ENCODE data around the gene POLR2L. TPM values are rescaled to one million over a fixed set of nuclear protein-coding genes. Genes with fewer than 3 reads are reported as not detected.

POLR2L gene
- total RNA-seq (2022; extraction: Qiagen RNA extraction) = 607 to 738 TPM (median 630 TPM) in 5 replicates

DNA sequence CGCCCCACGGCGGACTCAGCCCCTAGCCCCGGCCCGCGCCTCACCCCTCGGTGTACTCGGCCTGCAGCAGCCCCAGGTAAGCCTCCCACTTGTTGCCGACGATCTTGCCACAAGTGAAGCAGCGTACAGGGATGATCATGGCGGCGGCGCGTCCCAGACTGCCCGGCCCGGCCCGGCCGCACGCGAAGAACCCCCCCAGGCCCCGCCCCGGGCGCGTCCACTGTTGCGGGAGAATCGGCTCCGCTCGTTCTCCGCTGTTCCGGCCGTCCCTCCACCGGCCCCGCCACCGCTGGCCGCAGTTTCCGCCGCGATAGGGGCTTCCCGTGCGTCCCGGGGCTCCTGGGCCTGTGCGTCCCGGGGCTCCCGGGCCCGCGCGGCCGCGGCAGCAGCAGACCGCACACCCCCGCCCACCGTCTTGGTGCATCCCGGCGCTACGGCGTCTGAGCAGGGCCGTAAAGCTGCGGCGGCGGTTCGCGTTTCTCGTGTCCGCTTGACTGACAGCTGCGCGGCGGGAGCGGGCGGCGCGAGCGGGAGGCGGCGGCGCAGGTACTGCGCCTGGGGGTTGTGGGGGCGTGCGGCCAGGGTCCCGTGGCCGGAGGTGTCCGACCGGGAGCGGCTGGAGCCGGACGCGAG, at the start of gene POLR2L, which contains the start of gene TSPAN4:
TSS of gene POLR2L (minus strand) at position 160 of the 633 bp plus-strand sequence. CDS start at position 139, 21 bp downstream.
TSS of gene TSPAN4 (plus strand) at position 483 of the 633 bp plus-strand sequence. CDS start 7,453 bp downstream, outside the sequence.

DNA sequence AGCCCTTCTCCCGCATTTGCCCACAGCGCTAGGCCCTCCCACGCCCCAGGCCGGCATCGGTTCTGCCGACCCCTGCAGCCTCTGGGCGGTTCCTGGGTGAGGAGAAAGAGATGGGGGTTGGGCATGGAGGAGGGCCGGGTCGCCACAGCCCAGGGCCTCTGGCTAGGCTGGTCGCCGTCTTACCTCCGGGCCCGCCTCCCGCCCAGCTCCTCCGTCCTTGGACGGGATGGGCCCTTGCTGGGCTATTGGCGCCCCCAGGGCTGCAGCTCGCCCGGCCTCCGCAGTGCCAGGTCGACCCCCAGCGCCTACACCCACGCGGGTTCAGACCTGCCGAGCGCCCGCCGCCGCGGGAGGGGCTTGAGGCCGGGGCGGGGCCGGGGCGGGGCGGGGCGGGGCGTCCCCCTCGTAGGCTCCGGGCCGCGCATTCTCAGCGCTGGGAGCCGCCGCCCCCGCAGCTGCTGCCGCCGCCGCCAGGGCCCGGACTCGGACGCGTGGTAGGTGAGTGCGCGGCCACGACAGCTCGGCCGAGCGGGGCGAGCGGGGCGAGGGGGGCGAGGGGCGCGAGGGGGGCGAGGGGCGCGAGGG, 9.7 kb downstream of the POLR2L start, which contains the start of gene CD151:
TSS of gene CD151 (plus strand) at position 424 of the 585 bp plus-strand sequence. CDS start 3,118 bp downstream, outside the sequence.

DNA sequence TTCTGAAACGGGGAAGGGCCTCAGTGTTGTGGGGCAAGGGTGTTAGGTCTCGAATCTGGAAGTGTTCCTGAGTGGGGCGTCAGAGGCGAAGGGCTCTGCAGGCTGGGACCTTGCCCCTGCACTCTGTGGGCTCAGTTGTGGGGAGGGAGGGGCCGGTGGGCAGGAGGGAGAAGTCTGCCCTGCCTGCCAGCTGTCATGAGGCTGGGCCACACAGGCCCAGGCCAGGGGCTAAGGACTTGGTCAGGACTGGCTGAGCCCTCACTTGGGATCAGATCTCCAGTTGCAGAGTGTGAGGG, 14.5 kb downstream of the POLR2L start, which contains the start of gene CRACR2B:
TSS of gene CRACR2B (plus strand) at position 23 of the 296 bp plus-strand sequence. CDS start 689 bp downstream, outside the sequence.

DNA sequence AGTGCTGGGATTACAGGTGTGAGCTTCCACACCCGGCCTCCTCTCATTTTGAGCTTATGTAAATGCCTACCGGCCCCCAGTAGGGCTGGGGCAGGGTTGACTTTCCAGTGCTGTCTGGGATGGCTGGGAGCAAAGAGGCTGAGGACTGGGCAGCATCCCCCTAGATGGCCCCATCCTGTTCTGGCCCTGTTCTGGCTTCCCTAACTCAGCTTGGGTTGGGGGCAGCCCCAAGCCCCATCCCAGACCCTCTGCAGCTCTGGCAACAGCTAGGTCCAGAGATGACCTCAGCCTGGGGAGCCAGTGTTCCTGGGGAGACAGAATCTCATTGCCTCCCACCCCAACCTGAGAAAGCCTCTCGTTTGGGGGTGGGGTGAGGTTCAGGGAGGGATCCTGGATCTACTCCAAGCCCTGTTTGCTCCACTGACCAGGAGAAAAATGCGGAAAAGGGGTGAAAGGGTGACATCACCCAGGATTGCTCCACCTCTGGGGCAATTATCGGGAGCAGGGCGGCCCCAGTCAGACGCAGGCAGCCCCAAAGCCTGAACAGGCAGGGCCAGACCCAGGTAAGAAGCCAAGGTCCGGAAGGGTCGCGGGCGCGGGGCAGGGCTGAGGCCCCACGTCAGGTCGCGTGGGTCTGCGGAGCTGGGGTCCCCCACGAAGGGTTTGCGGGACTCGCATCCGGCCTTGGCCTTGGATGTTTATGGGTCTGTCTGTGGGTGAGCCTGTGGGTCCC, 23.8 kb downstream of the POLR2L start, which contains the start of gene PNPLA2:
TSS of gene PNPLA2 (plus strand) at position 519 of the 733 bp plus-strand sequence. CDS start 805 bp downstream, outside the sequence.

DNA sequence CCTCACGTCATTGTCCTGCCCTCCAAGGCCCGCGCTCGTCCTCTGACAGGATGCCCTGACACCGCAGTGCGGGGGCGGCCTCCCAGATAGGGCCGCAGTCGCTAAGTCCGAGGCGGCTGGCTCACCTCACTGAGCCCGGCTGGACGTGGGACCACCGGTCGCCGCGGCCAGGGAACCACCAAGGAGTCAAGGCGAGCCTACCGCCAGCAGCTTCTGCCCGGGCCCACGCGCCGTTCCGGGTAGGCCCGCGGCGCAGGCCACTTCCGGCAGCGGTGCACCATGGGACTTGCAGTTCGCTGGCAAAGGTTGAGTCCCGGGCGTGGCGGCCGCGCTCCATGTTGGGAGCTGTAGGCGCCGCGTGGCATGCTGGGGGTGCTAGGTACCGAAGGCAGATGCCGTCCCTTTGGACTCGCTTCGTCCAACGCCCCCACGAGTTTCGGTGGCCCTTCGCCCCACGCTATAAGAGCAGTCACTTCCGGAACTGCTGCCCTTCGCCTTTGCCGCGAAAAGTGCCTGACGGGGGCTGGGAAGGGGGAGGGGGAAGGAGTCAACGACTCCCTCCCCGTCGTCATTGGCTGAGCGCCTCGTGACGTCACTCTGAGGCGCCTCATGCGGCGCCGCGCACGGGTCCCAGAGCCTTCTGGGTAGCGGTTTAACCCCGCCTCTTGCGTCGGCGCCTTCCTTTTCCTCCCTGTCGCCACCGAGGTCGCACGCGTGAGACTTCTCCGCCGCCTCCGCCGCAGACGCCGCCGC, 32.9 kb downstream of the POLR2L start, which contains the start of gene RPLP2:
TSS of gene RPLP2 (plus strand) at position 681 of the 753 bp plus-strand sequence. CDS start 268 bp downstream, outside the sequence.

DNA sequence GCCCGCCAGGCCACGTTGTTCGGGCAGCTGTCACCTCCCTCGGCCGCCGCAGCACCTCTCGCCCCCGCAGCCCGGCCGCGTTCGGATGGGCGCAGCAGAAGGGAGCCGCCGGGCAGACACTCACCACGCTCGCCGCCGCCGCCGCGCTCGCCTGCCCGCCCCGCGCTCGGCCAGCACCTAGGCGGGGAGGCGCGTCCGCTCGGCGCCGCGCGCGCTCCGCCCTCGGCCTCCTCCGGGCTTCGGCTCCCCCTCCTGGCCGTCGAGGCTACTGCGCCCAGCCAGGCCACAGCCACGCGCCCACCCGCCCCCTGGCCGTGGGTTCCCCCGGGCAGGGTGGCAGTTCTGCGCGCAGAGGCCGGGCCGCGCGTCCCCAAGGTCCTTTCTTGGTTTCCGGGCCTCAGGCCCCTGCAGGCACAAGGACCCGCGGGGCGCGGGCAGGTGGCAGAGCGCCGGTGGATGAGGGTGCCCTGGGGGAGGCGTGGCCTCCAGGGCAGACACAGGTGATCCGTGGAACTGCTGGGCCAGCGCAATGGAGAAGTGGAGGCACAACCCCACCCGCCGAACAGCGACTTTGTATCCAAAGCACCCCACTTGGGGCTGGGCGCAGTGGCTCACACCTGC, 44.1 kb downstream of the POLR2L start, which contains the start of gene SLC25A22:
TSS of gene SLC25A22 (minus strand) at position 189 of the 621 bp plus-strand sequence. CDS start 3,275 bp downstream, outside the sequence.

DNA sequence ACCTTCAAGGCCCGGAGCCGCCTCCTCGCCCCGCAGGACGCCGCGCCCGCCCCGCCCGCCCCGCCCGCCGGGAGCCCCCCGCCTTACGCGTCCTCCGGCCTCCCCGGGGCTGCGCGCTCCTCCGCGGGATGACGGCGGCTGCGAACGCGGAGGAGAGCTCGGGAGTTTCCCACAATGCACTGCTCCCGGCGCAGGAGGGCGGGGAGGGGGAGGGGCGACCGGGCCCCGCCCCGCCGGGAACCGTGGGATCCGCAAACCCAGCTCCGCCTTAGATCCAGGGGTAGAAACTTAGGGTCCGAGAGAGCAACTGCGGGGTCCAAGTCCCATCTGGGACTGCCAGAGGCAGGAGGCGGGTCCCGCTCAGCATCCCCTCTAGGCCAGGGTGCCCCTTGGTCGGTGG, 52.4 kb downstream of the POLR2L start, which contains the start of gene CEND1:
TSS of gene CEND1 (minus strand) at position 148 of the 400 bp plus-strand sequence. CDS start 1,514 bp downstream, outside the sequence.

Other genes starting within 250 kb of the POLR2L start
- gene IRF7, start 226.6 kb downstream of the POLR2L start, total RNA-seq (2022; extraction: Qiagen RNA extraction) = 5.0 to 7.9 TPM (median 6.0 TPM) in 5 replicates
- gene CDHR5, start 217.6 kb downstream of the POLR2L start, total RNA-seq (2022; extraction: Qiagen RNA extraction) = 0.06 to 0.26 TPM (median 0.18 TPM) in 4 of 5 replicates, not detected in the other
- not detected in 5 replicates for gene SCT, start 215.3 kb downstream of the POLR2L start, total RNA-seq (2022; extraction: Qiagen RNA extraction)
- 0.09 to 0.64 TPM (median 0.32 TPM) in 5 replicates for gene DRD4, start 205.3 kb downstream of the POLR2L start, total RNA-seq (2022; extraction: Qiagen RNA extraction)
- gene DEAF1, start 147.3 kb downstream of the POLR2L start, total RNA-seq (2022; extraction: Qiagen RNA extraction) = 24.1 to 34.9 TPM (median 32.0 TPM) in 5 replicates
- 7.6 to 12.4 TPM (median 8.4 TPM) in 5 replicates for gene TMEM80, start 146.7 kb downstream of the POLR2L start, total RNA-seq (2022; extraction: Qiagen RNA extraction)
- 68.5 to 140 TPM (median 124 TPM) in 5 replicates for gene EPS8L2, start 136.3 kb downstream of the POLR2L start, total RNA-seq (2022; extraction: Qiagen RNA extraction)
- 389 to 446 TPM (median 405 TPM) in 5 replicates for gene TALDO1, start 95.1 kb downstream of the POLR2L start, total RNA-seq (2022; extraction: Qiagen RNA extraction)
- gene GATD1, start 65.0 kb downstream of the POLR2L start, total RNA-seq (2022; extraction: Qiagen RNA extraction) = 34.1 to 52.3 TPM (median 47.9 TPM) in 5 replicates
- gene CEND1, start 52.4 kb downstream of the POLR2L start, total RNA-seq (2022; extraction: Qiagen RNA extraction) = 1.9 to 2.7 TPM (median 2.2 TPM) in 5 replicates
- 21.8 to 38.2 TPM (median 32.3 TPM) in 5 replicates for gene SLC25A22, start 44.2 kb downstream of the POLR2L start, total RNA-seq (2022; extraction: Qiagen RNA extraction)
- gene PIDD1, start 37.3 kb downstream of the POLR2L start, total RNA-seq (2022; extraction: Qiagen RNA extraction) = 9.5 to 16.4 TPM (median 14.6 TPM) in 5 replicates
- 1,691 to 2,493 TPM (median 2,369 TPM) in 5 replicates for gene RPLP2, start 32.6 kb downstream of the POLR2L start, total RNA-seq (2022; extraction: Qiagen RNA extraction)
- 41.0 to 62.3 TPM (median 56.7 TPM) in 5 replicates for gene PNPLA2, start 23.6 kb downstream of the POLR2L start, total RNA-seq (2022; extraction: Qiagen RNA extraction)
- gene CRACR2B, start 14.6 kb downstream of the POLR2L start, total RNA-seq (2022; extraction: Qiagen RNA extraction) = 4.0 to 6.3 TPM (median 5.2 TPM) in 5 replicates
- gene CD151, start 9.6 kb downstream of the POLR2L start, total RNA-seq (2022; extraction: Qiagen RNA extraction) = 806 to 852 TPM (median 825 TPM) in 5 replicates
- gene TSPAN4, start 323 bp upstream of the POLR2L start, total RNA-seq (2022; extraction: Qiagen RNA extraction) = 128 to 207 TPM (median 190 TPM) in 5 replicates
- gene CHID1, start 68.3 kb upstream of the POLR2L start, total RNA-seq (2022; extraction: Qiagen RNA extraction) = 71.0 to 76.7 TPM (median 73.6 TPM) in 5 replicates
- gene AP2A2, start 83.3 kb upstream of the POLR2L start, total RNA-seq (2022; extraction: Qiagen RNA extraction) = 32.5 to 39.1 TPM (median 37.7 TPM) in 5 replicates
- 0.01 to 0.02 TPM in 2 of 5 replicates, not detected in the others for gene MUC6, start 194.2 kb upstream of the POLR2L start, total RNA-seq (2022; extraction: Qiagen RNA extraction)
- gene MUC2, start 232.3 kb upstream of the POLR2L start, total RNA-seq (2022; extraction: Qiagen RNA extraction) = 0.06 to 0.23 TPM (median 0.11 TPM) in 5 replicates